Vagina (tissue), 2 donors: ENCODE results near the gene ADGRG2. TPM values are rescaled to one million over a fixed set of nuclear protein-coding genes. Genes with fewer than 3 reads are reported as not detected.

Experiments used
- DNase-seq, 2 donors: peaks; one replicate each; pipeline ENCODE4 v3.0.0-alpha.2; 2017; ENCODE audit errors: extremely low spot score in 2 of 2
- H3K27ac ChIP-seq: fragments of 200-600 bp; sonication (generic); one replicate; pipeline ENCODE4 v1.5.1; 2019
- H3K27me3 ChIP-seq: fragments of 200-600 bp; sonication (generic); one replicate; pipeline ENCODE4 v1.5.1; 2019
- H3K36me3 ChIP-seq, 2 donors: fragments of 200-600 bp; sonication (generic); one replicate each; pipeline ENCODE4 v1.5.1; 2017 to 2019
- H3K4me1 ChIP-seq: fragments of 200-600 bp; sonication (generic); one replicate; pipeline ENCODE4 v1.5.1; 2019
- H3K4me3 ChIP-seq, 2 donors: fragments of 200-600 bp; sonication (generic); 1 replicate in 1 of 2; 2 replicates in 1 of 2; pipeline ENCODE4 v1.5.1; 2016 to 2019
- H3K9me3 ChIP-seq: fragments of 200-600 bp; sonication (generic); one replicate; pipeline ENCODE4 v1.5.1; 2019
- CTCF ChIP-seq, 3 experiments: fragments of 450-650 bp in 2 of 3; fragments of 200-600 bp in 1 of 3; sonication (generic) in 1 of 3; IDR thresholded peaks; one replicate each; pipeline ENCODE4 v1.5.1; 2017 to 2019; ENCODE audit warnings: antibody characterized with exemption in 3 of 3, mild to moderate bottlenecking in 2 of 3, moderate library complexity in 2 of 3
- POLR2A ChIP-seq, 2 donors: fragments of 450-650 bp; IDR thresholded peaks; one replicate each; pipeline ENCODE4 v1.6.1; 2017; ENCODE audit warnings: antibody characterized with exemption in 2 of 2, mild to moderate bottlenecking in 2 of 2, moderate library complexity in 2 of 2
- POLR2AphosphoS5 ChIP-seq, 2 donors: sonication (generic); formaldehyde crosslinking; IDR thresholded peaks; one replicate each; pipeline ENCODE4 v1.9.0; 2017; ENCODE audit warnings: antibody characterized with exemption in 2 of 2, mild to moderate bottlenecking in 2 of 2, low read depth in 1 of 2; ENCODE audit not compliant: insufficient read depth in 1 of 2
- intact Hi-C: fragments of 100-400 bp; cut with DNase I; formaldehyde crosslinking; loops from one replicate; pipeline ENCODE4 v1.15.1; 2023
- total RNA-seq: library from RNA; depleted of rRNA; stranded (reverse); fragments of >200 nt; gene quantifications from one replicate; pipeline ENCODE4 v1.2.3, GENCODE V29; 2016

ADGRG2 gene
- total RNA-seq, 1 donor from 2014 or later: 2.0 TPM

DNA sequence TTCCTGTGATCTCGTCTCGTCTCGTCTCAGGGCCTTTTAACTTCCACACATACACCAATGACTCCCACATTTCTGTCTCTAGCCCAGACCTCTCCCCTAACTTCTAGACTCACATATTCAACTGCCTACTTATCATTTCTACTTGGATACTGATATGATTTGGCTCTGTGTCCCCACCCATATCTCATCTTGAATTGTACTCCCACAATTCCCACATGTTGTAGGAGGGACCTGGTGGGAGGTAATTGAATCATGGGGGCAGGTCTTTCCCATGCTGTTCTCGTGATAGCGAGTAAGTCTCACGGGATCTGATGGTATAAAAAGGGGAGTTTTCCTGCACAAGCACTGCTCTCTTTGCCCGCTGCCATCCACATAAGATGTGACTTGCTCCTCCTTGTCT is 147.3 kb downstream of the ADGRG2 start:
- Histone ChIP-seq H3K27ac (no peak overlapping the region), H3K27me3 (no peaks in the 10 kb centered on the region), H3K9me3 (no peaks in the 10 kb centered on the region), H3K4me1 (no peaks in the 10 kb centered on the region), H3K36me3 (no peaks in the 10 kb centered on the region), H3K4me3 (no peak overlapping the region)
- intact Hi-C loops: no loop called here
- no peak for DNase-seq
- TF ChIP-seq POLR2A (IDR thresholded peaks at IDR 0.05) (no peak), CTCF (IDR thresholded peaks at IDR 0.05) (no peak), POLR2AphosphoS5 (IDR thresholded peaks at IDR 0.05; ENCODE audit: insufficient read depth in 1 of 2, low read depth in 1 of 2) (no peak)

GRCh38 chrX:18973527-18974192 is 148.6 kb downstream of the ADGRG2 start:
- Histone ChIP-seq H3K27ac (no peak overlapping the region), H3K4me3 (no peak overlapping the region), H3K9me3 (no peaks in the 10 kb centered on the region), H3K36me3 (no peaks in the 10 kb centered on the region), H3K27me3 (no peaks in the 10 kb centered on the region), H3K4me1 (no peaks in the 10 kb centered on the region)
- intact Hi-C loops: no loop called here
- no peak for TF ChIP-seq CTCF (IDR thresholded peaks at IDR 0.05)
- TF ChIP-seq POLR2A (IDR thresholded peaks at IDR 0.05): no peak
- no peak for TF ChIP-seq POLR2AphosphoS5 (IDR thresholded peaks at IDR 0.05; ENCODE audit: insufficient read depth in 1 of 2, low read depth in 1 of 2)
- DNase-seq: no peak

- TF ChIP-seq POLR2A (IDR thresholded peaks at IDR 0.05) (no peak), CTCF (IDR thresholded peaks at IDR 0.05) (no peak), POLR2AphosphoS5 (IDR thresholded peaks at IDR 0.05; ENCODE audit: insufficient read depth in 1 of 2, low read depth in 1 of 2) (no peak)
- intact Hi-C loops: no loop called here
- Histone ChIP-seq H3K36me3 (no peaks in the 10 kb centered on the region), H3K27me3 (no peaks in the 10 kb centered on the region), H3K4me3 (no peak overlapping the region), H3K9me3 (no peaks in the 10 kb centered on the region), H3K27ac (no peak overlapping the region), H3K4me1 (no peaks in the 10 kb centered on the region)
- DNase-seq: no peak
Observed at GRCh38 chrX:18971506-18971905, 150.8 kb downstream of the ADGRG2 start.

GRCh38 chrX:18970465-18970864 is 151.8 kb downstream of the ADGRG2 start:
- intact Hi-C loops: no loop called here
- no peaks in the 10 kb centered on the region for H3K36me3 ChIP-seq
- no peak overlapping the region for H3K4me3 ChIP-seq
- H3K9me3 ChIP-seq: no peaks in the 10 kb centered on the region
- H3K27ac ChIP-seq: no peak overlapping the region
- TF ChIP-seq CTCF (IDR thresholded peaks at IDR 0.05): no peak
- no peak for TF ChIP-seq POLR2A (IDR thresholded peaks at IDR 0.05)
- TF ChIP-seq POLR2AphosphoS5 (IDR thresholded peaks at IDR 0.05; ENCODE audit: insufficient read depth in 1 of 2, low read depth in 1 of 2): no peak
- no peak for DNase-seq
- H3K27me3 ChIP-seq: no peaks in the 10 kb centered on the region
- H3K4me1 ChIP-seq: no peaks in the 10 kb centered on the region

DNA sequence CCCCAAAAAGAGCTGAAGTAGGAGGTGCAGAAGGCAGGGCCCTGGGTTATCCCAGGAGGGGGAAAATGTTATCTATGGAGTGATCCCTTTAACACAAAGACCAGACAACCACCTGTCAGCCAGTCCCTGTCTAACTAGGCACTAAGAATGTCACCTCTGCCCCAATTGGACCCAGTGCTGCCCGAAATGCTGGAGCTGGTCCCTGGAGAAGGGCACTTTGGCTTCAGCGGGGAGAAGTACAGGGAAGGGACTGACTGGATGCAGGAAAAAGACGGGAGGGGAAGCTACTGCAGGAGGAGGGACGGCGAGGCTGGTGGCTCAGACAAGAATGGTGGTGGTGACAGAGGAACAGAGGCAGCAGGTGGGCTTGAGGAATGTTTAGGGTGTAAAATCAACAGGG is 155.6 kb downstream of the ADGRG2 start:
- Histone ChIP-seq H3K4me3 (no peak overlapping the region), H3K27me3 (no peaks in the 10 kb centered on the region), H3K4me1 (no peaks in the 10 kb centered on the region), H3K27ac (no peak overlapping the region), H3K9me3 (no peaks in the 10 kb centered on the region), H3K36me3 (no peaks in the 10 kb centered on the region)
- no peak for DNase-seq
- intact Hi-C loops: no loop called here
- TF ChIP-seq CTCF (IDR thresholded peaks at IDR 0.05) (no peak), POLR2A (IDR thresholded peaks at IDR 0.05) (no peak), POLR2AphosphoS5 (IDR thresholded peaks at IDR 0.05; ENCODE audit: insufficient read depth in 1 of 2, low read depth in 1 of 2) (no peak)
